ENCODE data around the gene CADM2.

The CADM2 gene

DNA sequence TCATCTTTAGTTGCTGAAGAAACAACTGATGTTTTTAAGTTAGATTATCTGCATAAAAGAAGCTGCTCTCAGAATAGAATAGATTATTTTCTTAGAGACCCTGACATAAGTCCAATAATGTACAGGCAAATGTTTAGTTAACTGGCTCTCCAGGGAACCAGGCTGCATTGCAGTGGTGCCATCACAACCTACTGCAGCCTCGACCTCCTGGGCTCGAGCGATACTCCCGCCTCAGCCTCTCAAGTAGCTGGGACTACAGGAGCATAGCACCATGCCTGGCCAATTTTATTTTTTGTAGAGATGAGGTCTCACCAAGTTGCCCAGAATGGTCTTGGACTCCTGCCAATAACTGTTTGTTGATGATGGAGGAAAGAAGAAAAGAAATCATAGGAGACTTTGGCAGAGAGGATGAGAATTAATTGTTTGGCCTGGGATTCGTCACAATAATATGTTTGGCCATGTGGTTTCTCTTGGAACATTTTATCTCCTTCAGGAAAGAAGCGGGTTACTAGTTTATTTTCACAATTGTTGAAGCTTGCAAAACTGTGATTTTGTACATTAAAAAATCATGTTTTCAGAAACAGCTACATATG is 429.2 kb downstream of the CADM2 start:
- TF ChIP-seq, protein P1, sequence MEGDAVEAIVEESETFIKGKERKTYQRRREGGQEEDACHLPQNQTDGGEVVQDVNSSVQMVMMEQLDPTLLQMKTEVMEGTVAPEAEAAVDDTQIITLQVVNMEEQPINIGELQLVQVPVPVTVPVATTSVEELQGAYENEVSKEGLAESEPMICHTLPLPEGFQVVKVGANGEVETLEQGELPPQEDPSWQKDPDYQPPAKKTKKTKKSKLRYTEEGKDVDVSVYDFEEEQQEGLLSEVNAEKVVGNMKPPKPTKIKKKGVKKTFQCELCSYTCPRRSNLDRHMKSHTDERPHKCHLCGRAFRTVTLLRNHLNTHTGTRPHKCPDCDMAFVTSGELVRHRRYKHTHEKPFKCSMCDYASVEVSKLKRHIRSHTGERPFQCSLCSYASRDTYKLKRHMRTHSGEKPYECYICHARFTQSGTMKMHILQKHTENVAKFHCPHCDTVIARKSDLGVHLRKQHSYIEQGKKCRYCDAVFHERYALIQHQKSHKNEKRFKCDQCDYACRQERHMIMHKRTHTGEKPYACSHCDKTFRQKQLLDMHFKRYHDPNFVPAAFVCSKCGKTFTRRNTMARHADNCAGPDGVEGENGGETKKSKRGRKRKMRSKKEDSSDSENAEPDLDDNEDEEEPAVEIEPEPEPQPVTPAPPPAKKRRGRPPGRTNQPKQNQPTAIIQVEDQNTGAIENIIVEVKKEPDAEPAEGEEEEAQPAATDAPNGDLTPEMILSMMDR (IDR thresholded peaks at IDR 0.05; ENCODE audit: insufficient read depth, low read depth, low read length, missing control alignments): no peak
- H3K4me3 ChIP-seq (ENCODE audit: low read length): no peak overlapping the region
- no peak for DNase-seq (ENCODE audit: low read depth)

DNA sequence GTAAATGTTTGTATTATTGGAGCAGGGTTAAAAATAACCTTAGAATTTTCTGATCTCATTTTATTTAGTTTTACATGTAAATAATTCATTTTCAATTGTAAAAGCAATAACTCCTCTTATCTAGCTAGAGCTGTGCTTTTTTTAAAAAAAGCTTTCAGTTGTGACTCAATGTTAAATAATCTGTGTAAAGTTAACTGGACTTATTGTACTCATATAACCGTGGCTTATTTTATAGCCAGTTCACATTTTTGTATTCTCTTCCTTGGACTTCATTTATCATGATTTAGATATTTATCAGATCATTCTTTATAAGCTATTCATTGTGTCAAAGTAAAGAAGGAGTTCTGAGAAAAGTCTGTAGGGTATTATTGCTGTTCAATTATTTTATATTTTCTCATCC is 435.6 kb downstream of the CADM2 start:
- TF ChIP-seq, protein P1 (IDR thresholded peaks at IDR 0.05; ENCODE audit: insufficient read depth, low read depth, low read length, missing control alignments): no peak
- no peak overlapping the region for H3K4me3 ChIP-seq (ENCODE audit: low read length)
- DNase-seq (ENCODE audit: low read depth): no peak

DNA sequence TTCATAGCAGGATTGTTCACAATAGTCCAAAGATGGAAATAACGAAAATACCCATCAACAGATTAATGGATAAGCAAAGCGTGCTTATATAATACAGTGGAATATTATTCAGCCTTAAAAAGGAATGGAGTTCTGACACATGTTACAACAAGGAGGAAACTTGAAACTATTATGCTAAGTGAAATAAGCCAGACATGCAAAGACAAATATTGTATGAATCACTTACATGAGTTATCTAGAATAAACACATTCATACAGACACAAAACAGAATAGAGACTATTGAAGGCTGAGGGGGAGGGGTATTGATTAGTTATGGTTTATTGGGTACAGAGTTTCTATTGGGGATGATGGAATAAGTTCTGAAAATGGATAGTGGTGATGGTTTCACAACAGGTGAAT is 438.6 kb downstream of the CADM2 start:
- H3K4me3 ChIP-seq (ENCODE audit: low read length): no peak overlapping the region
- DNase-seq (ENCODE audit: low read depth): peak; percentile 36
- TF ChIP-seq, protein P1 (IDR thresholded peaks at IDR 0.05; ENCODE audit: insufficient read depth, low read depth, low read length, missing control alignments): no peak

DNA sequence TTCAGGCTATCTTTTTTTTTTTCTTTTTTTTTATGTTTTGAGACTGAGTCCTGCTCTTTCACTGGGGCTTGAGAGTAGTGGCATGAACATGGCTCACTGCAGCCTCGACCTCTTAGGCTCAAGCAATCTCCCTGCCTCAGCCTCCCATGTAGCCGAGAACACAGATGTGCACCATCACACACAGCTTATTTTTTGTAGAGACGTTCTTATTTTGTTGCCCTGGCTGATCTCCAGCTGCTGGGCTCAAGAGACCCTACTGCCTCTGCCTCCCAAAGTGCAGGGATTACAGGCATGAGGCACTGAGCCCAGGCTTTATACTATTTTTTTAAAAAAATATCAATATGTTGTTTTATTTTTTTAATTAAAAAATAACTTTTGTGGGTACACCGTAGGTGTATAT is 467.3 kb downstream of the CADM2 start:
- TF ChIP-seq, protein P1 (IDR thresholded peaks at IDR 0.05; ENCODE audit: insufficient read depth, low read depth, low read length, missing control alignments): no peak
- DNase-seq (ENCODE audit: low read depth): no peak
- H3K4me3 ChIP-seq (ENCODE audit: low read length): no peak overlapping the region

DNA sequence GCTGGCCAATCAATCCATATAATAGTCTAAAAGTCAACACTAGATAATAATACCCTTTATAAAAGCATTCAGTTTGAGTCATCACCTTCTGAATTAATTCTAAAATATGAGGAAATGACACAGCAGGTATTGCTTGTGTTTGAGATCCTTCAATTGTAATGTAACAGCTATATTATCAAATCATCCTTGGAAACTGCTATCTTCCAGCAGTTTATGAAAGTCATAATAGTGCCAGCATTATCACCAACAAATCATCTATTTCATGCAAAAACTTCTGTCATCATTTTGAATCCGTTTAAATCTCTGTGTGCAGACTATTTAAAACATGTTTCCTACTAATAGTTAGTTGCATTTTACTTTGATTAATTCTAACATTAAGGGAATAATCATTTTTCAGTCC is 468.7 kb downstream of the CADM2 start:
- peak; percentile 26 for DNase-seq (ENCODE audit: low read depth)
- TF ChIP-seq, protein P1 (IDR thresholded peaks at IDR 0.05; ENCODE audit: insufficient read depth, low read depth, low read length, missing control alignments): no peak
- H3K4me3 ChIP-seq (ENCODE audit: low read length): no peak overlapping the region

DNA sequence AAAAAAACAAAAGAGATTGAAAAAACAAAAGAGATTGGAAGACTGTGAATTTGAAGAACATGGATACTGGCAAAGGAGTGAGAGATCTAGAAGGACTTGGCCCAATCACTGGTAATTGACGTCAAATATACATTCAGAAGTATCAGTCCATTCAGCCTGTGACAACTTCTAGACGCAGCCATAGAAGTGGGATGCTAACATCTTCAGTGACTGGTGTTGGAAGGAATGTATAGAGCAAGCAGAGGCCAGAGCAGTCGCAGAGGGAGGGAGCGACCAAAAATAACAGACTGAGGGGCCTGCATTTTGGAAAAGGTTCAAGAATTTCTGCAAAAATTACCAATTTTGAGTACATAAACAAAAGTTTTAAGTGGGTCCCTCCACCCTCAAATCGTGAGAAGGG is 473.3 kb downstream of the CADM2 start:
- DNase-seq (ENCODE audit: low read depth): no peak
- H3K4me3 ChIP-seq (ENCODE audit: low read length): no peak overlapping the region
- TF ChIP-seq, protein P1 (IDR thresholded peaks at IDR 0.05; ENCODE audit: insufficient read depth, low read depth, low read length, missing control alignments): no peak

DNA sequence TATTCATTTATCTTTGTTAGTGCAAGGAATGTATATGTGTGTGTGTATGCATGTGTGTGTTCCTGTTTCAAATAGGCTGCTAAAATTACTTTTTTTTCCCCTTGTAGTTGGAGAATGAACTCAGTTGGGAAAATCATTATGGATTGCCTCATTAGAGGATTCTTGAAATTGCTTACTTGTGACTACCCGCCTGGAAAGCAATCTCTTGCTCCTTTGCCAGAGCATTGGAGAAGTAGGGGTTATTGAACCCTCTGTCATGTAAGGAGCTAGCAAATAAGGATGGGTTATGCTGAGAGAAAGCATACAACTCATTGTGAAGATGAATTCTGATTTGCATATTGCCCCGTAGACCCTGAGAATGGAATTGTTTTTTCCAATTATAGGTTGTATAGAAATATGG is 474.5 kb downstream of the CADM2 start:
- TF ChIP-seq, protein P1 (IDR thresholded peaks at IDR 0.05; ENCODE audit: insufficient read depth, low read depth, low read length, missing control alignments): no peak
- DNase-seq (ENCODE audit: low read depth): no peak
- H3K4me3 ChIP-seq (ENCODE audit: low read length): no peak overlapping the region
